IMR-90 (cell line): ENCODE measurements around the gene SYT3. TPM values are rescaled to one million over a fixed set of nuclear protein-coding genes. Genes with fewer than 3 reads are reported as not detected.

ENCODE experiments used
- ATAC-seq: fragments of 200-7000 bp; cut with Tn5 transposase; 2 replicates; pipeline ENCODE4 v1.9.1; 2020; ENCODE audit warnings: low read depth, mild to moderate bottlenecking, moderate library complexity
- BruUV-seq: library from RNA; stranded (reverse); fragments of 400-500 nt; replicated peaks from 2 replicates; lab custom pipeline; 2021; lab: Mats Ljungman, UMichigan
- CTCF ChIA-PET: fragments of 300-600 bp; formaldehyde crosslinking; extraction: SDS; loops from one replicate; lab custom pipeline; 2021; ENCODE audit warnings: antibody characterized with exemption; lab: Yijun Ruan, JAX
- POLR2A ChIA-PET: fragments of 300-600 bp; sonication (Branson Sonifier 250); formaldehyde crosslinking; loops from one replicate; lab custom pipeline; 2022; ENCODE audit warnings: antibody characterized with exemption; ENCODE audit not compliant: unreplicated experiment; lab: Charles Lee
- DNase-seq: peaks from one replicate; pipeline ENCODE4 v3.0.0; 2013
- H2AFZ ChIP-seq: replicated peaks from 2 replicates; pipeline ENCODE3; 2013; ENCODE audit warnings: low read length, mild to moderate bottlenecking; ENCODE audit not compliant: poor library complexity
- H2AK5ac ChIP-seq: 2 replicates; pipeline ENCODE4 v1.6.1; 2013; ENCODE audit warnings: low read depth, low read length, inconsistent platforms
- H2AK9ac ChIP-seq: replicated peaks from 2 replicates; pipeline ENCODE3; 2013; ENCODE audit warnings: mild to moderate bottlenecking, low read depth, low read length, moderate library complexity; ENCODE audit not compliant: poor library complexity
- H2BK120ac ChIP-seq: 2 replicates; pipeline ENCODE4 v1.6.1; 2013; ENCODE audit warnings: low read depth, low read length, inconsistent platforms
- H2BK15ac ChIP-seq: 3 replicates; pipeline ENCODE4 v1.6.1; 2013; ENCODE audit warnings: low read depth, low read length, inconsistent platforms
- H2BK20ac ChIP-seq: 2 replicates; pipeline ENCODE4 v1.6.1; 2013; ENCODE audit warnings: low read depth, mild to moderate bottlenecking, inconsistent platforms, low read length, moderate library complexity
- H2BK5ac ChIP-seq: 2 replicates; pipeline ENCODE4 v1.6.1; 2013; ENCODE audit warnings: mild to moderate bottlenecking, low read depth, low read length, inconsistent platforms; ENCODE audit not compliant: poor library complexity, severe bottlenecking
- H3K14ac ChIP-seq: replicated peaks from 2 replicates; pipeline ENCODE4 v1.6.1; 2013; ENCODE audit warnings: low read depth, low read length, inconsistent platforms
- H3K18ac ChIP-seq: 2 replicates; pipeline ENCODE4 v1.6.1; 2013; ENCODE audit warnings: low read depth, low read length, control low read depth
- H3K23ac ChIP-seq: 2 replicates; pipeline ENCODE4 v1.6.1; 2013; ENCODE audit warnings: low read depth, low read length, inconsistent platforms
- H3K27ac ChIP-seq: 2 replicates; pipeline ENCODE4 v1.5.1; 2013; ENCODE audit warnings: mild to moderate bottlenecking, control low read depth, low read length; ENCODE audit not compliant: insufficient read depth
- H3K27me3 ChIP-seq: 2 replicates; pipeline ENCODE4 v1.6.1; 2013; ENCODE audit warnings: low read length; ENCODE audit not compliant: control insufficient read depth, insufficient read depth
- H3K36me3 ChIP-seq: 2 replicates; pipeline ENCODE4 v1.6.1; 2013; ENCODE audit warnings: low read length, mixed read lengths; ENCODE audit not compliant: control insufficient read depth, insufficient read depth
- H3K4ac ChIP-seq: 2 replicates; pipeline ENCODE4 v1.6.1; 2013; ENCODE audit warnings: low read depth, low read length, inconsistent platforms
- H3K4me1 ChIP-seq: 2 replicates; pipeline ENCODE4 v1.6.1; 2013; ENCODE audit warnings: low read length, mixed read lengths; ENCODE audit not compliant: control insufficient read depth, insufficient read depth
- H3K4me2 ChIP-seq: 2 replicates; pipeline ENCODE4 v1.6.1; 2013; ENCODE audit warnings: low read depth, mild to moderate bottlenecking, control low read depth, low read length, moderate library complexity
- H3K4me3 ChIP-seq: 2 replicates; pipeline ENCODE4 v1.5.1; 2013; ENCODE audit warnings: low read depth, mild to moderate bottlenecking, control low read depth, low read length, moderate library complexity; ENCODE audit not compliant: insufficient read depth
- H3K56ac ChIP-seq: 2 replicates; pipeline ENCODE4 v1.6.1; 2013; ENCODE audit warnings: low read length, inconsistent platforms; ENCODE audit not compliant: insufficient read depth; ENCODE audit errors: extremely low read depth
- H3K79me1 ChIP-seq, 2 experiments: 2 replicates each; pipeline ENCODE4 v1.6.1; 2013; ENCODE audit warnings: low read length in 2 of 2, inconsistent platforms in 1 of 2, low read depth in 1 of 2
- H3K9ac ChIP-seq: 2 replicates; pipeline ENCODE4 v1.6.1; 2013; ENCODE audit warnings: low read depth, low read length, control low read depth
- H3K9me1 ChIP-seq: 2 replicates; pipeline ENCODE4 v1.6.1; 2013; ENCODE audit warnings: low read length, inconsistent platforms; ENCODE audit not compliant: insufficient read depth
- H3K9me3 ChIP-seq: 2 replicates; pipeline ENCODE4 v1.6.1; 2013; ENCODE audit warnings: low read length; ENCODE audit not compliant: control insufficient read depth, insufficient read depth
- H4K20me1 ChIP-seq: 2 replicates; pipeline ENCODE4 v1.6.1; 2013; ENCODE audit warnings: low read length, inconsistent platforms; ENCODE audit not compliant: insufficient read depth
- H4K5ac ChIP-seq: 2 replicates; pipeline ENCODE4 v1.6.1; 2013; ENCODE audit warnings: mild to moderate bottlenecking, low read depth, low read length, control low read depth
- H4K8ac ChIP-seq, 2 experiments: 2 replicates each; pipeline ENCODE4 v1.6.1; 2013; ENCODE audit warnings: low read depth in 2 of 2, low read length in 2 of 2, control low read depth in 1 of 2, inconsistent platforms in 1 of 2
- H4K91ac ChIP-seq: 2 replicates; pipeline ENCODE4 v1.6.1; 2013; ENCODE audit warnings: low read depth, low read length, inconsistent platforms; ENCODE audit not compliant: insufficient read depth
- BHLHE40 ChIP-seq: fragments of 150-350 bp; IDR thresholded peaks from 2 replicates; pipeline ENCODE4 v1.6.1; 2016; ENCODE audit warnings: mild to moderate bottlenecking, low read depth, low read length
- CEBPB ChIP-seq: IDR thresholded peaks from 2 replicates; pipeline ENCODE4 v1.6.1; 2012; ENCODE audit warnings: low read depth, low read length, improper control_type of control experiment
- CHD1 ChIP-seq: IDR thresholded peaks from 2 replicates; pipeline ENCODE4 v1.6.1; 2012; ENCODE audit warnings: low read depth, low read length, improper control_type of control experiment
- MAFK ChIP-seq: IDR thresholded peaks from 2 replicates; pipeline ENCODE4 v1.6.1; 2012; ENCODE audit warnings: low read depth, low read length, improper control_type of control experiment
- MAZ ChIP-seq: IDR thresholded peaks from 2 replicates; pipeline ENCODE4 v1.6.1; 2012; ENCODE audit warnings: low read depth, mild to moderate bottlenecking, low read length, improper control_type of control experiment, moderate library complexity, borderline replicate concordance
- MXI1 ChIP-seq: IDR thresholded peaks from 2 replicates; pipeline ENCODE4 v1.6.1; 2012; ENCODE audit warnings: low read depth, mild to moderate bottlenecking, low read length, moderate library complexity, borderline replicate concordance
- NFE2L2 ChIP-seq: fragments of 150-350 bp; IDR thresholded peaks from 2 replicates; pipeline ENCODE4 v1.6.1; 2016; ENCODE audit warnings: low read depth, mild to moderate bottlenecking, low read length
- POLR2A ChIP-seq: IDR thresholded peaks from 2 replicates; pipeline ENCODE4 v1.6.1; 2012; ENCODE audit warnings: mild to moderate bottlenecking, low read depth, low read length
- RAD21 ChIP-seq: IDR thresholded peaks from 2 replicates; pipeline ENCODE4 v1.6.1; 2012; ENCODE audit warnings: low read length, improper control_type of control experiment
- RCOR1 ChIP-seq: IDR thresholded peaks from 2 replicates; pipeline ENCODE4 v1.6.1; 2012; ENCODE audit warnings: mild to moderate bottlenecking, low read length, improper control_type of control experiment; ENCODE audit not compliant: insufficient replicate concordance
- RFX5 ChIP-seq: IDR thresholded peaks from 2 replicates; pipeline ENCODE4 v1.8.0; 2012; ENCODE audit warnings: low read depth, mild to moderate bottlenecking, low read length, moderate library complexity
- WGBS, 2 experiments: methylation state at CpG; one replicate each; pipeline versions ENCODE4 v1.1.5 to v1.1.7; 2013; ENCODE audit warnings: missing lambda C conversion rate in 2 of 2; ENCODE audit not compliant: insufficient read length in 1 of 2; ENCODE audit errors: extremely low coverage in 2 of 2; 5-methylcytosine and 5-hydroxymethylcytosine counted together
- dilution Hi-C: fragments of 300-500 bp; cut with HindIII; formaldehyde crosslinking; loops from one replicate; pipeline ENCODE4 v1.14.3; 2018; ENCODE audit warnings: low sequenced_read_pairs; ENCODE audit not compliant: unreplicated experiment
- in situ Hi-C: fragments of 300-500 bp; cut with MboI; formaldehyde crosslinking; loops from 3 replicates; pipeline ENCODE4 v1.14.3; 2019; ENCODE audit warnings: low sequenced_read_pairs, inconsistent platforms, mixed read lengths
- intact Hi-C: fragments of 100-400 bp; cut with micrococcal nuclease; formaldehyde crosslinking; loops from 2 replicates; pipeline ENCODE4 v1.10.0; 2022
- polyA plus RNA-seq, 3 experiments: library from polyadenylated mRNA; depleted of rRNA; stranded (reverse); fragments of >200 nt; gene quantifications; 2 replicates each; pipeline ENCODE4 v1.2.3, GENCODE V29; 2012; ENCODE audit warnings: low replicate concordance in 1 of 3
- total RNA-seq: library from RNA; depleted of rRNA; stranded (reverse); fragments of >200 nt; gene quantifications from 2 replicates; pipeline ENCODE4 v1.2.3, GENCODE V29; 2012
- TF ChIP-seq, protein P1 (sequence below): fragments of 150-350 bp; IDR thresholded peaks from 2 replicates; pipeline ENCODE4 v1.6.1; 2016; ENCODE audit warnings: low read depth, mild to moderate bottlenecking, low read length, moderate library complexity, borderline replicate concordance
- TF ChIP-seq, protein P2 (sequence below): conservative IDR thresholded peaks from 2 replicates; pipeline ENCODE4 v1.5.1; 2012; ENCODE audit warnings: mild to moderate bottlenecking, low read depth, low read length, improper control_type of control experiment

Gene SYT3
- total and polyA plus RNA-seq, 2 of the 4 experiments (the other 2 are of a cell fraction): 0.05 TPM; not detected in 1

- Histone ChIP-seq H4K5ac (no peak overlapping the region), H4K91ac (no peak overlapping the region), H3K9me3 (no peaks in the 10 kb centered on the region), H2BK5ac (no peak overlapping the region), H3K4me1 (no peaks in the 10 kb centered on the region), H3K9ac (no peak overlapping the region), H2AK9ac (no peak overlapping the region), H3K36me3 (no peaks in the 10 kb centered on the region), H4K8ac (no peak overlapping the region), H2BK15ac (no peak overlapping the region), H3K9me1 (no peaks in the 10 kb centered on the region), H3K18ac (no peak overlapping the region), H2AFZ (no peak overlapping the region), H3K23ac (no peak overlapping the region), H2AK5ac (no peak overlapping the region), H2BK20ac (no peak overlapping the region), H3K14ac (no peak overlapping the region), H3K4me2 (no peak overlapping the region), H3K56ac (no peak overlapping the region), H3K4ac (no peak overlapping the region), H3K27ac (no peak overlapping the region), H3K79me1 (no peaks in the 10 kb centered on the region), H2BK120ac (no peak overlapping the region), H4K20me1 (no peaks in the 10 kb centered on the region), H3K27me3 (peaks cover 4% of the 10 kb centered on the region; the same call in 1 of the 2 replicates), H3K4me3 (no peak overlapping the region)
- intact Hi-C loops (no loop called here), dilution Hi-C loops (no loop called here), in situ Hi-C loops (no loop called here)
- no peak for DNase-seq
- ChIA-PET POLR2A (no interaction called here), CTCF (no interaction called here)
- TF ChIP-seq, protein P1, sequence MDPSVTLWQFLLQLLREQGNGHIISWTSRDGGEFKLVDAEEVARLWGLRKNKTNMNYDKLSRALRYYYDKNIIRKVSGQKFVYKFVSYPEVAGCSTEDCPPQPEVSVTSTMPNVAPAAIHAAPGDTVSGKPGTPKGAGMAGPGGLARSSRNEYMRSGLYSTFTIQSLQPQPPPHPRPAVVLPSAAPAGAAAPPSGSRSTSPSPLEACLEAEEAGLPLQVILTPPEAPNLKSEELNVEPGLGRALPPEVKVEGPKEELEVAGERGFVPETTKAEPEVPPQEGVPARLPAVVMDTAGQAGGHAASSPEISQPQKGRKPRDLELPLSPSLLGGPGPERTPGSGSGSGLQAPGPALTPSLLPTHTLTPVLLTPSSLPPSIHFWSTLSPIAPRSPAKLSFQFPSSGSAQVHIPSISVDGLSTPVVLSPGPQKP: no peak
- TF ChIP-seq RFX5 (no peak), CHD1 (no peak), MAZ (no peak), MXI1 (no peak), POLR2A (no peak), RAD21 (no peak), NFE2L2 (no peak), CEBPB (no peak), BHLHE40 (no peak), RCOR1 (no peak), MAFK (no peak)
- TF ChIP-seq, protein P2, sequence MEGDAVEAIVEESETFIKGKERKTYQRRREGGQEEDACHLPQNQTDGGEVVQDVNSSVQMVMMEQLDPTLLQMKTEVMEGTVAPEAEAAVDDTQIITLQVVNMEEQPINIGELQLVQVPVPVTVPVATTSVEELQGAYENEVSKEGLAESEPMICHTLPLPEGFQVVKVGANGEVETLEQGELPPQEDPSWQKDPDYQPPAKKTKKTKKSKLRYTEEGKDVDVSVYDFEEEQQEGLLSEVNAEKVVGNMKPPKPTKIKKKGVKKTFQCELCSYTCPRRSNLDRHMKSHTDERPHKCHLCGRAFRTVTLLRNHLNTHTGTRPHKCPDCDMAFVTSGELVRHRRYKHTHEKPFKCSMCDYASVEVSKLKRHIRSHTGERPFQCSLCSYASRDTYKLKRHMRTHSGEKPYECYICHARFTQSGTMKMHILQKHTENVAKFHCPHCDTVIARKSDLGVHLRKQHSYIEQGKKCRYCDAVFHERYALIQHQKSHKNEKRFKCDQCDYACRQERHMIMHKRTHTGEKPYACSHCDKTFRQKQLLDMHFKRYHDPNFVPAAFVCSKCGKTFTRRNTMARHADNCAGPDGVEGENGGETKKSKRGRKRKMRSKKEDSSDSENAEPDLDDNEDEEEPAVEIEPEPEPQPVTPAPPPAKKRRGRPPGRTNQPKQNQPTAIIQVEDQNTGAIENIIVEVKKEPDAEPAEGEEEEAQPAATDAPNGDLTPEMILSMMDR: no peak
- ATAC-seq: no peak
- WGBS, 2 experiments: 80% methylated on average over 2 of the region's 10 CpGs; no CpG with 5 or more reads in 1 of the 2 experiments
- BruUV-seq: no TSS peak
Observed at GRCh38 chr19:50647879-50648615, 8.4 kb upstream of the SYT3 start.
